Measurements from ENCODE around the gene GNG3. TPM values are rescaled to one million over a fixed set of nuclear protein-coding genes. Genes with fewer than 3 reads are reported as not detected.

GNG3 gene
- total and polyA plus RNA-seq, 2 of the 4 experiments (the other 2 are of a cell fraction) = not detected

GRCh38 chr11:62712861-62713260 lies 5.4 kb downstream of the GNG3 start:
- H4K8ac ChIP-seq (ENCODE audit: low read depth in 2 of 2, low read length in 2 of 2) = no peak overlapping the region
- no peak overlapping the region for H3K23ac ChIP-seq (ENCODE audit: low read depth, low read length)
- peaks cover 51% of the 10 kb centered on the region for H3K36me3 ChIP-seq (ENCODE audit: control insufficient read depth, insufficient read depth, low read length)
- ATAC-seq (ENCODE audit: low read depth) (no peak), DNase-seq (no peak)
- intact Hi-C loops (cut with micrococcal nuclease) (no loop called here), dilution Hi-C loops (cut with HindIII; ENCODE audit: low sequenced_read_pairs, unreplicated experiment) (no loop called here), in situ Hi-C loops (cut with MboI; ENCODE audit: low sequenced_read_pairs) (no loop called here)
- H2AK5ac ChIP-seq (ENCODE audit: low read depth, low read length) = no peak overlapping the region
- H3K27ac ChIP-seq (ENCODE audit: insufficient read depth, low read length) = no peak overlapping the region; the same call in 1 of the 2 replicates
- CTCF ChIA-PET = no interaction called here
- H3K9me1 ChIP-seq (ENCODE audit: insufficient read depth, low read length) = peaks cover 10% of the 10 kb centered on the region
- H3K27me3 ChIP-seq (ENCODE audit: control insufficient read depth, insufficient read depth, low read length) = no peaks in the 10 kb centered on the region
- H2BK120ac ChIP-seq (ENCODE audit: low read depth, low read length) = no peak overlapping the region
- no peak overlapping the region for H2BK5ac ChIP-seq (ENCODE audit: low read depth, low read length, poor library complexity, severe bottlenecking)
- no peak overlapping the region for H3K14ac ChIP-seq (replicated peaks; ENCODE audit: low read depth, low read length)
- H2BK20ac ChIP-seq (ENCODE audit: low read depth, low read length) = no peak overlapping the region
- H3K79me1 ChIP-seq (ENCODE audit: low read depth in 1 of 2, low read length in 2 of 2) = peaks cover 27 to 64% of the 10 kb centered on the region in 2 experiments
- H3K4me1 ChIP-seq (ENCODE audit: control insufficient read depth, insufficient read depth, low read length) = peaks cover 12% of the 10 kb centered on the region
- H3K4me3 ChIP-seq (ENCODE audit: insufficient read depth, low read depth, low read length) = no peak overlapping the region
- no peak overlapping the region for H4K5ac ChIP-seq (ENCODE audit: low read depth, low read length)
- no peak overlapping the region for H3K4ac ChIP-seq (ENCODE audit: low read depth, low read length)
- WGBS, 2 experiments (ENCODE audit: extremely low coverage in 2 of 2, insufficient read length in 1 of 2) = no CpG with 5 or more reads among the region's 3 CpGs
- no peak overlapping the region for H2BK15ac ChIP-seq (ENCODE audit: low read depth, low read length)
- H2AK9ac ChIP-seq (replicated peaks; ENCODE audit: low read depth, low read length, poor library complexity) = no peak overlapping the region
- BruUV-seq (replicated peaks) = TSS peak; percentile 70
- no peak overlapping the region for H2AFZ ChIP-seq (replicated peaks; ENCODE audit: low read length, poor library complexity)
- H3K4me2 ChIP-seq (ENCODE audit: low read depth, low read length) = no peak overlapping the region
- no peak overlapping the region for H3K18ac ChIP-seq (ENCODE audit: low read depth, low read length)
- H4K20me1 ChIP-seq (ENCODE audit: insufficient read depth, low read length) = no peaks in the 10 kb centered on the region
- no peak for TF ChIP-seq SMC3 (IDR thresholded peaks at IDR 0.05; ENCODE audit: low read depth, low read length)
- TF ChIP-seq, protein P1, sequence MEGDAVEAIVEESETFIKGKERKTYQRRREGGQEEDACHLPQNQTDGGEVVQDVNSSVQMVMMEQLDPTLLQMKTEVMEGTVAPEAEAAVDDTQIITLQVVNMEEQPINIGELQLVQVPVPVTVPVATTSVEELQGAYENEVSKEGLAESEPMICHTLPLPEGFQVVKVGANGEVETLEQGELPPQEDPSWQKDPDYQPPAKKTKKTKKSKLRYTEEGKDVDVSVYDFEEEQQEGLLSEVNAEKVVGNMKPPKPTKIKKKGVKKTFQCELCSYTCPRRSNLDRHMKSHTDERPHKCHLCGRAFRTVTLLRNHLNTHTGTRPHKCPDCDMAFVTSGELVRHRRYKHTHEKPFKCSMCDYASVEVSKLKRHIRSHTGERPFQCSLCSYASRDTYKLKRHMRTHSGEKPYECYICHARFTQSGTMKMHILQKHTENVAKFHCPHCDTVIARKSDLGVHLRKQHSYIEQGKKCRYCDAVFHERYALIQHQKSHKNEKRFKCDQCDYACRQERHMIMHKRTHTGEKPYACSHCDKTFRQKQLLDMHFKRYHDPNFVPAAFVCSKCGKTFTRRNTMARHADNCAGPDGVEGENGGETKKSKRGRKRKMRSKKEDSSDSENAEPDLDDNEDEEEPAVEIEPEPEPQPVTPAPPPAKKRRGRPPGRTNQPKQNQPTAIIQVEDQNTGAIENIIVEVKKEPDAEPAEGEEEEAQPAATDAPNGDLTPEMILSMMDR (conservative IDR thresholded peaks at IDR 0.05; ENCODE audit: low read depth, low read length) = no peak
- no peak overlapping the region for H3K9ac ChIP-seq (ENCODE audit: low read depth, low read length)
- no peaks in the 10 kb centered on the region for H3K9me3 ChIP-seq (ENCODE audit: control insufficient read depth, insufficient read depth, low read length)
- POLR2A ChIA-PET (ENCODE audit: unreplicated experiment) = no interaction called here
- H3K56ac ChIP-seq (ENCODE audit: extremely low read depth, insufficient read depth, low read length) = no peak overlapping the region
- no peak overlapping the region for H4K91ac ChIP-seq (ENCODE audit: insufficient read depth, low read depth, low read length)

All from IMR-90 (cell line).